Measurements from ENCODE around the gene PLCD3.

DNA sequence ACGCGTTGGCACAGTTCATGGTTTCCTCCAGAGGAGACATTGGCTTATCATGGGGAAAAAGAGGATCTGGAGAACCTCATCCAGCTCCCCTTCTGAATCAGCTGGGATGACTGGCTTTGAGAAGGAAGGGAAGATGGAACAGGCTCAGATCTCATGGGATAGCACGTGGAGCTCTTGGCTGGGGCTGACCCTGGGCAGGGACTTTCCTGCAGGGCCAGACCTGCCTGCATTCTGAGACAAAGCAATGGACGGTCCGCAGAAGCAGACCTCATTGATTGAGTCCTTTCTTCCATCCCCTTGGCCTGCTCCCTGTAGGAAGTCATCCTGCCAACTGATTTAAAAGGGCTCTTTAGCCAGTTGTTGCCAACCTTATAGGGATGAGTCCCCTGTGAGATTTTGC lies 26.2 kb downstream of the PLCD3 start:
- TF ChIP-seq, protein P1, sequence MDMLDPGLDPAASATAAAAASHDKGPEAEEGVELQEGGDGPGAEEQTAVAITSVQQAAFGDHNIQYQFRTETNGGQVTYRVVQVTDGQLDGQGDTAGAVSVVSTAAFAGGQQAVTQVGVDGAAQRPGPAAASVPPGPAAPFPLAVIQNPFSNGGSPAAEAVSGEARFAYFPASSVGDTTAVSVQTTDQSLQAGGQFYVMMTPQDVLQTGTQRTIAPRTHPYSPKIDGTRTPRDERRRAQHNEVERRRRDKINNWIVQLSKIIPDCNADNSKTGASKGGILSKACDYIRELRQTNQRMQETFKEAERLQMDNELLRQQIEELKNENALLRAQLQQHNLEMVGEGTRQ (IDR thresholded peaks at IDR 0.05; ENCODE audit: borderline replicate concordance, low read depth, low read length) = no peak
- TF ChIP-seq ATF3 (IDR thresholded peaks at IDR 0.05; ENCODE audit: borderline replicate concordance, extremely low read depth, low read depth, low read length) (no peak), RUNX3 (IDR thresholded peaks at IDR 0.05; ENCODE audit: low read length) (no peak), TAF1 (IDR thresholded peaks at IDR 0.05; ENCODE audit: borderline replicate concordance, low read depth, low read length) (no peak), RAD21 (IDR thresholded peaks at IDR 0.05; ENCODE audit: insufficient read depth, low read depth, low read length) (no peak), CBX3 (IDR thresholded peaks at IDR 0.05; ENCODE audit: borderline replicate concordance, low read depth) (no peak), ESRRA (IDR thresholded peaks at IDR 0.05; ENCODE audit: low read length) (no peak), KDM1A (IDR thresholded peaks at IDR 0.05; ENCODE audit: borderline replicate concordance) (no peak), POLR2AphosphoS5 (IDR thresholded peaks at IDR 0.05; ENCODE audit: low read length) (no peak)
- TF ChIP-seq, protein P2, sequence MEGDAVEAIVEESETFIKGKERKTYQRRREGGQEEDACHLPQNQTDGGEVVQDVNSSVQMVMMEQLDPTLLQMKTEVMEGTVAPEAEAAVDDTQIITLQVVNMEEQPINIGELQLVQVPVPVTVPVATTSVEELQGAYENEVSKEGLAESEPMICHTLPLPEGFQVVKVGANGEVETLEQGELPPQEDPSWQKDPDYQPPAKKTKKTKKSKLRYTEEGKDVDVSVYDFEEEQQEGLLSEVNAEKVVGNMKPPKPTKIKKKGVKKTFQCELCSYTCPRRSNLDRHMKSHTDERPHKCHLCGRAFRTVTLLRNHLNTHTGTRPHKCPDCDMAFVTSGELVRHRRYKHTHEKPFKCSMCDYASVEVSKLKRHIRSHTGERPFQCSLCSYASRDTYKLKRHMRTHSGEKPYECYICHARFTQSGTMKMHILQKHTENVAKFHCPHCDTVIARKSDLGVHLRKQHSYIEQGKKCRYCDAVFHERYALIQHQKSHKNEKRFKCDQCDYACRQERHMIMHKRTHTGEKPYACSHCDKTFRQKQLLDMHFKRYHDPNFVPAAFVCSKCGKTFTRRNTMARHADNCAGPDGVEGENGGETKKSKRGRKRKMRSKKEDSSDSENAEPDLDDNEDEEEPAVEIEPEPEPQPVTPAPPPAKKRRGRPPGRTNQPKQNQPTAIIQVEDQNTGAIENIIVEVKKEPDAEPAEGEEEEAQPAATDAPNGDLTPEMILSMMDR (IDR thresholded peaks at IDR 0.05 in 2 of 3, conservative IDR thresholded peaks at IDR 0.05 in 1 of 3; ENCODE audit: control insufficient read depth in 2 of 3, extremely low read depth in 1 of 3, insufficient read depth in 1 of 3, low read depth in 3 of 3, low read length in 3 of 3) = no peak
- TF ChIP-seq, protein P3, sequence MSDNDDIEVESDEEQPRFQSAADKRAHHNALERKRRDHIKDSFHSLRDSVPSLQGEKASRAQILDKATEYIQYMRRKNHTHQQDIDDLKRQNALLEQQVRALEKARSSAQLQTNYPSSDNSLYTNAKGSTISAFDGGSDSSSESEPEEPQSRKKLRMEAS (IDR thresholded peaks at IDR 0.05; ENCODE audit: low read depth, low read length) = no peak
